ENCODE results near the gene GTF2F2.

DNA sequence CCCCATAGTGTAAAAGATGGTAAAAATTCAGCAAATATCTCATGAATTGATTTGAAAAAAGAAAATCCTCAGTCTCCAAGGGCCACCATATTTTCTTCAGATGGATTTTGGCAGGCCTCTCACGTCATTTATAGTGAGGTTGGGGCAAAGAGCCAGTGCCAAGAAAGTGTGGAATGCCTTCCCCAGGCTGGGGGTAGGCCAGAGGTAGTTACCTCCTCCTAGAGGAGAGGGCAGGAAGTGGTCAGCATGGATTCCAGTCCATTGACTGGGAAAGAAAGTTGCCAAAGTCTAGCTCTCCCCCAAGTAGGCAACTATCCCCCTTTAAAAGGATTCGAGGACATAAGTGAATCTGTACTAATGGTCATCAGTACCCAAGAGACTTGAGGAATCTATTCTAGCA is 148.9 kb downstream of the GTF2F2 start:
- TF ChIP-seq, protein P1, sequence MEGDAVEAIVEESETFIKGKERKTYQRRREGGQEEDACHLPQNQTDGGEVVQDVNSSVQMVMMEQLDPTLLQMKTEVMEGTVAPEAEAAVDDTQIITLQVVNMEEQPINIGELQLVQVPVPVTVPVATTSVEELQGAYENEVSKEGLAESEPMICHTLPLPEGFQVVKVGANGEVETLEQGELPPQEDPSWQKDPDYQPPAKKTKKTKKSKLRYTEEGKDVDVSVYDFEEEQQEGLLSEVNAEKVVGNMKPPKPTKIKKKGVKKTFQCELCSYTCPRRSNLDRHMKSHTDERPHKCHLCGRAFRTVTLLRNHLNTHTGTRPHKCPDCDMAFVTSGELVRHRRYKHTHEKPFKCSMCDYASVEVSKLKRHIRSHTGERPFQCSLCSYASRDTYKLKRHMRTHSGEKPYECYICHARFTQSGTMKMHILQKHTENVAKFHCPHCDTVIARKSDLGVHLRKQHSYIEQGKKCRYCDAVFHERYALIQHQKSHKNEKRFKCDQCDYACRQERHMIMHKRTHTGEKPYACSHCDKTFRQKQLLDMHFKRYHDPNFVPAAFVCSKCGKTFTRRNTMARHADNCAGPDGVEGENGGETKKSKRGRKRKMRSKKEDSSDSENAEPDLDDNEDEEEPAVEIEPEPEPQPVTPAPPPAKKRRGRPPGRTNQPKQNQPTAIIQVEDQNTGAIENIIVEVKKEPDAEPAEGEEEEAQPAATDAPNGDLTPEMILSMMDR (conservative IDR thresholded peaks at IDR 0.05): no peak
- TF ChIP-seq ZFX (IDR thresholded peaks at IDR 0.05): no peak

All from C4-2B (cell line).